Pulmonary artery endothelial cell (primary cell): ENCODE data around the gene VWA3A. TPM values are rescaled to one million over a fixed set of nuclear protein-coding genes. Genes with fewer than 3 reads are reported as not detected.
"Not testable (repeated sequence)": the region's sequence is repeated elsewhere in the genome, so short reads cannot be mapped to it uniquely, and the experiment has no call there.

Experiments
- DNase-seq: peaks from one replicate; pipeline ENCODE4 v3.0.0-alpha.2; 2011; ENCODE audit warnings: low read depth, low spot score
- total RNA-seq: library from RNA; depleted of rRNA; stranded (reverse); fragments of >200 nt; gene quantifications from 2 replicates; pipeline ENCODE4 v1.2.3, GENCODE V29; 2014

VWA3A gene, protein sequence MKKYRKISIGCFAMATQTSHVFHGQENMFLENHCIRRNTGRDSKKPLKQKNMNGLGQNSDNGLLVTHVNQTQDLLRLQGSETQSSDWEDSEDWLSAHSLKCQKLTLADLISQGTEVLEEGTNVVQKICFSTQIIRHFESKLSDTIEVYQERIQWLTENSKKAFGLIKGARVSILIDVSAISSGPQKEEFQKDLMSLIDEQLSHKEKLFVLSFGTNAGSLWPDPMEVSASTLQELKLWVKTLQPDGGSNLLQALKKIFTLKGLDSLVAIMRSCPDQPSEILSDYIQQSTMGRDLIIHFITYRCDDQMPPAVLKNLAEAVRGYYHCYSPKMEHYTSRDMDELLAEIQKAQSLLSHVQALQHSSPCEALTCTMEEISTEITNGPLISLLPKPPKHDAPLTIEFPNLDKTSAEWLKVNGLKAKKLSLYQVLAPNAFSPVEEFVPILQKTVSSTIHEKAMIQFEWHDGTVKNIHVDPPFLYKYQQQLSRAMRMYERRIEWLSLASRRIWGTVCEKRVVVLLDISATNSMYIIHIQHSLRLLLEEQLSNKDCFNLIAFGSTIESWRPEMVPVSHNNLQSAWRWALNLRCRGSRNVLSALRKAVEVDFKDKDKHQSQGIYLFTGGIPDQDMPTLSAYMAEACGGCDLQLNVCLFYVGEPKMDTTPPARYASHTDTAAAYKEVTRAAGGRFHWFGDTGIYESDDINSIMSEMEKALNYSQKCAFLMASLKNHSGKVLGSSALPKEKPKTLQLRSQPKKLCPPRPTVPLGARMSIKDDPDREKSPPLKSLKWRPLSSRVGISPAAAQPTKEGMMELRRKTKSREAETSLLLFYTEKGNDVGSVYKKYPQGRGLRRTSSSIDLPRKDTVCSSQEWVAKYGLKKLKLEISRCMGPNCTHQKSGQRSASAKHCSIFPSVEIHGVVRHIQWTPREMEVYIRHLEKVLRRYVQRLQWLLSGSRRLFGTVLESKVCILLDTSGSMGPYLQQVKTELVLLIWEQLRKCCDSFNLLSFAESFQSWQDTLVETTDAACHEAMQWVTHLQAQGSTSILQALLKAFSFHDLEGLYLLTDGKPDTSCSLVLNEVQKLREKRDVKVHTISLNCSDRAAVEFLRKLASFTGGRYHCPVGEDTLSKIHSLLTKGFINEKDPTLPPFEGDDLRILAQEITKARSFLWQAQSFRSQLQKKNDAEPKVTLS
- total RNA-seq = 0.04 TPM in 1 of 2 replicates, not detected in the other

DNA sequence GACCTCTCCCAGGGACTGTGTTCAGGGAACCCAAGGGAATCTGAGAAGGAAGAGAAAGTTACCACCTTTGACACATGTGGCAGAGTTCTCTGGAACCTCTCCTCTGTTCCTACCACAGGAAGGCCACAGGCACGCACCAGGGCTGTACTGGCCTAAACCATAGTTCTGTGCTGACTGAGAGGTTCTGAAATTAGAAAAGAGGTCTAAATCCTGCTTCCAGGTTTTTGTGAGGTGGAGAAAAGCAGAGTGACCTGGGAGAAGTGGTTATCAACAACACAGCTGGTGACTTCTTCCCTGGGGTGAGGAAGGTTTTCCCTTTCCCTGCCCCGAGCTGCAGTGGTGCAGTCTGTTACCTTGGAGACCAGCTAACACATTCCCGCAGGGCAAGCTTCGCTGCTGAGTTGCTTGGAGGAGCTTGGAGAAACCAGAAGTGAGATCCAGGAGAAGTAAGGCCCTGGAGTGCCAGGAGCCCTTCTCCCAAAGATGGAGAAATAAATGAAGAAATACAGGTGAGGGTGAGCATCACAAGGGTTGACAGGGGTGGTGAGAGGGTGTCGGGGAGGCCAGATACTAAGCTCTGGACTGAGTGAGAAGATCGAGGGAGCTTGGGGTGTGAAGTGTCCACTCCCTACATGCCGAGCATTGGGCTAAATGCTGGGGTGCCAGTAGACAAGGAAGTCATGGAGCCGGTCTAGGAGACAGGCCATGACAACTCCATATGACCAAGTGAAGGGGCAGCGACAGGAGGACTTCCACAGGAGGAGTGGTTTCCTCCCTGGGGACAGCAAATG lies at the start of gene VWA3A:
Gene VWA3A, plus strand, starts transcription at position 399 of the 791 bp plus-strand sequence. Its CDS starts 97 bp downstream, at position 496.
- no peak for DNase-seq

DNA sequence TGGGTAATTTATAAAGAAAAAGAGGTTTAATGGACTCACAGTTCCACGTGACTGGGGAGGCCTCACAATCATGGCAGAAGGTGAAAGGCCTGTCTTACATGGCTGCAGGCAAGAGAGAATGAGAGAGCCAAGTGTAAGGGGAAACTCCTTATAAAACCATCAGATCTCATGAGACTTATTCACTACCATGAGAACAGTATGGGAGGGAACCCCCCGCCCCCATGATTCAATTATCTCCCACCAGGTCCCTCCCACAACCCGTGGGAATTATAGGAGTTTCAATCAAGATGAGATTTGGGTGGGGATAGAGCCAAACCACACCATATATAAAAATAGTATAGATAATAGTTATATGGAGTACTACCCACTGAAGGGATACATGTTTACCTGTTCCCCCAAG lies 48.5 kb upstream of the VWA3A start:
- DNase-seq = not testable (repeated sequence)

DNA sequence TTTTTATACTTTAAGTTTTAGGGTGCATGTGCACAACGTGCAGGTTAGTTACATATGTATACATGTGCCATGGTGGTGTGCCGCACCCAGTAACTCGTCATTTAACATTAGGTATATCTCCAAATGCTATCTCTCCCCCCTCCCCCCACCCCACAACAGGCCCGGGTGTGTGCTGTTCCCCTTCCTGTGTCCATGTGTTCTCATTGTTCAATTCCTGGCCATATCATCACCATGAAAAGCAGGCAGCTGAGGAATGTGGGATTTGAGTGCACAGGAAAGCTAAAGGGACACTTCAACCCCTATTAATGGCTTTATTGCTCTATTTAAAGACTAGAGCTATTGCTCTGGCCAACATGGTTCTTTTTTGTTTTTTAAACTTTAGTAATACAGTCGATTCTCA lies 46.5 kb upstream of the VWA3A start:
- DNase-seq = peak; percentile 27

DNA sequence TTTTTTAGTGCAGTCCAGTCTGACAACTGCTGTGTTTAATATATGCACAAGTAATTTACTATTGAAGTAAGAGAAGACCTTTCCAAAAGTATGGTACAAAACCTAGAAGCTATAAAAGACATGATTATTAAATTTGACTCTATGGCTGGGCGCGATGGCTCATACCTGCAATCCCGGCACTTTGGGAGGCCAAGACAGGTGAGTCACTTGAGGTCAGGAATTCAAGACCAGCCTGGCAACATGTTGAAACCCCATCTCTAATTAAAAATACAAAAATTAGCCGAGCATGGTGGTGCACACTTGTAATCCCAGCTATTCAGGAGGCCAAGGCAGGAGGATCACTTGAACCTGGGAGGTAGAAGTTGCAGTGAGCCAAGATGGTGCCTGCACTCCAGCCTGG lies 41.4 kb upstream of the VWA3A start:
- no peak for DNase-seq

DNA sequence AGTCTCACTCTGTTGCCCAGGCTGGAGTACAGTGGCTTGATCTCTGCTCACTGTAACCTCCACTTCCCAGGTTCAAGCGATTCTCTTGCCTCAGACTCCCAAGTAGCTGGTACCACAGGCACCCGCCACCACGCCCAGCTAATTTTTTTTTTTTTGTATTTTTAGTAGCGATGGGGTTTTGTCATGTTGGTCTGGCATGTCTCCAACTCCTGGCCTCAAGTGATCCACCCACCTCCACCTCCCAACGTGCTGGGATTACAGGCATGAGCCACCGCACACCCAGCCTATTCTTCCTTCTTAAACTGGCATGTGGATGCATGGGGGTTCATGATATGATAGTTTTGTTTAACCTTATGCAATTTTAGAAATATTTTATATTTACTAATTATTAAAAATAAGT lies 39.4 kb upstream of the VWA3A start:
- no peak for DNase-seq

DNA sequence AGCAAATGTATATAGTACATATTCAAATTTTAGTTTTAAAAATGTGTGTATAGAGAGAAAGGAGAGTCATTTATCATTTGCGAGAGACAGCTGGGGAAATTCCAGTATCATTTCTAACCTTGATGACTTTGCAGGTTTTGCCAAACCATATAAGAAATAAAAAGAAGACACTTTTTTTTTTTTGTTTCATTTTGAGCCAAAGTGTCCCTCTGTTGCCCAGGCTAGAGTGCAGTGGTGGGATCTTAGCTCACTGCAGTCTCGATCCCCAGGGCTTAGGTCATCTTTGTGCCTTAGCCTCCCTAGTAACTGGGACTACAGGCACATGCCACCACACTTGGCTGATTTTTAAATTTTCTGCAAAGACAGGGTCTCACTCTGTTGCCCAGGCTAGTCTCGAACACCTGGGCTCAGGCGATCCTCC lies 38.4 kb upstream of the VWA3A start:
- no peak for DNase-seq

DNA sequence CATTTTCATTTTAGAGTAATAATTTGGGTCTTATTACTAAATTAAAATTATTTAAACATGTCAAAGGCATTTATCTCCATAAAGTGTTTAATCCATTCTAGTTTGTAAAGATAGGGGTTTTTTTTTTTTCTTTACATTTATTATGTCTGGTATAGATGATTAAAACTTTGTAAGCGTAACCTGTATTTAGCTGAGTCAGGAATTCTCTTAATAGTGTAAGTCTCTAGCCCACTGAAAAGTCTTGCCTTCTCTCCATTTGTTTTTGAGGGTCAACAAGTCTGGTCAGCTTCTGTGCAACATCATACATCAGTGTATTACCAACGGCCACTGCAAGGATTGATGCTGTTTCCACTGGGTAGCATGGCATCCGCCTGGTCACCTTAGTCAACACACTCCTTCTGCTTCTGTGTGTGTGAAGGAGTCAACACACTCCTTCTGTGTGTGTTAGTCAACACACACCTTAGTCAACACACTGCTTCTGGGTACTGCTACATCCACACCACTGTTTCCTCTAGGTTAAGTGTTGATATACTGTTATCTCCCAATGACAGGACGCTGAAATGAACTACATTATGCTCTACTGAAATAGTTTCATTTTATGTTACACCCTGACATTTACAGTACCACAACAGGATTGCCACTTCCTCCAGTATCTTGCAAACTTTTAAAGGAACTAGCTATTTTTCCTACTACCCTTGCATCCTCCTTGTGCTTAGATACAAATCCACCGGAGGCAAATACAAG lies 37.3 kb upstream of the VWA3A start:
- DNase-seq = no peak

DNA sequence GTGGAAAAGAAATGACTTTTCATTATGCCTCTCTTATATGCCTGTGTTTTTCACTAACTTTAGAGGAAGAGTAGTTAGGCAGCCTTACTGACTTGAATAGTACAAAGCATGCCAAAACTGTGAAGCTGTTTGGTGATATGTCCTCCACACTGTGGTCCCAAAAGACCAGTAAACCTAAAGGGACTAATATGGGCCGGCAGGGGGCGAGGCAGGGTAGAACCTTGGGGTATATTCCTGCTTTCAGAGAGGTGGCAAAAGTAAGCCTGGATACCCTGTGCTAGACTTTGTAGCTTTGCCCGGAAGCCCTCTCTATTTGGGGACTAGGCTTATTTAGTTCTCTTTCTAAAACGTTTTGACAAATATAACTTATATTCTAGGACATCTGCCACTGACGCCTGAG lies 36.5 kb upstream of the VWA3A start:
- DNase-seq = no peak

DNA sequence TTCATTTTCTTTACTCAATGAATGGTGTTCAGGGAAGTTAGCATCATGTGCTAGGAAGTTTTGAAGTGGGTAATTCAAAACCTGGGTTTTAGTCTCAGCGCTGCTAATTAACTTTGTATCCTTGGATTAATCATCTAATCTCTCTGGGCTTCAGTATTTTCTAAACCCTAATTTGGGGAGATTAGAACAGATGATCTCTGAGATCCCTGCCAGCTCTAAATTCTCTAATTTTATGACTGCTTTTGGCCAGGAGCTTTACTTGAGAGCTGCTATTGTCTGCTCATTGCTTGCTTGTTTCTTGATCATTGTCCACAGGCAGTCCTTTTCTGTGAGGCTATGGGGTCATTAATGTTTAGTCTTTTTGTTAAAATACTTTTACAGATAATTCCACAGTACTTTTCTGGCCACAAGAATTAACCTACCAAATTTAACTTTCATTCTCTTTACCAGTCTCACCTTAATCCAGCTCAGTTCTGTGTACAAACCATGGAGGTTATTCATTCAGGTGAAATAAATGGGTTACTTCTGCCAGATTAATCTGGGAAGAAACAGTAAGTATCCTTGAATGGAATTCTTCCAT lies 28.4 kb upstream of the VWA3A start:
- no peak for DNase-seq

DNA sequence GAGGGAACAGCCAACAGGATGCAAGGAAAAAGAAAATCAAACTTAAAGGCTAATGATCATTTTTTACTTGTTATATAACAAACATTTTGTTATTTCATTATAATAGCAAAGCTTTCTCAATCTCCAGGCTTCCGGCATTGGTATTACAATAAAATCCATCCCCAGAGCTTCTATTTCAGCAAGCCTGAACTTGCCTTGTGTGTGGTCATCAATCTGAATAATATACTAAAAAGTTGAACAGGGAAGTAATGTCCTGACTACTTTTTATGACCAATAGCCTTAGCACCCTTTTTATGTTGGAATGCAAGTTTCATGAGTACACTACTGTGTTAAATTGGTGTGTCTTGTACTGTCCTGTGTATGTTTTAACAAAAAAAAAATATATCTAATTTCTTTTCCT lies 27.1 kb upstream of the VWA3A start:
- DNase-seq = no peak

DNA sequence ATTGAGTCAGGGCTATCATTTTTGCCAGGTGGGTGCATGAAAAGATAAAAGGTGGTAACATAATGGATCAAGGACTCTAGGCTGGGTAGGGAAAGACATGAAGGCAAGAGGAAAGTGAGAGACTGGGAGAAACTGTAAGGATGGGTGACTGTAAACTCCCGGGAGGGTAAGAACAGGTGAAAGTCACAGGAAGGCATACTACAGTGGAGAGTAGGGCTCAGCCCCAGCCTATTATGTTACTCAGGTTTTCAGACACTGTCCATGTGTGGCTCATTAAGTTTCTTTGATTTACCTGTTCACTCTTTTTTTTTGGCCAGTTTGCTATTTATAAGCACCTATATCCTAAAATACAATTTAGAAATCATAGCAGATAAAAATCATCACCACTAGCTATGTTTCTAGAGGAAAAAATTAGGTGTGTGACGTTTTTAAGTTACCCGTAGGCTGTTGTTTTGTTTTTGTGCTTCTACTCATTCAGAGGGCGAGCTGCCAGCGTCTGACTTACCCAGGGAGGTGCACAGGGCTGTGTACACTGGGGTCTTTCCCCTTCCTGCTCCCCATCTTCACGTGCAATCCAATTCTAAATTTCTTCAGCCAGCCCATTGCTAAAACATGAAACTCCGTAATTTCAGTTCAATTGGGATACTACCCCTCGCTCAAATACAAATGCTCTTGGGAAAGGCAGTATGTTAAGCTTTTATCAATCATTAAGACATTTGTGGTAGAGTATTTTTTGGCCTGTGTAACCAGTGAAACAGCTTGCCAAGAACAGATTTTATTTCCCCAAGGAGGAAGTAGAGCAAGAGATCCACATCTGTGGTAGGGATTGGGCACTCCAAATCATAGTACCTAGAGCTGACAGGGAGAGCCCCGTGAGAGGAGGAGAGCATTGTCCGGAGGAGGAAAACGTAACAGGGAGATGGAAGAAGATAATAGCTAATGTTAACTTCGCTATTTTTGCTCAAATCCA lies 21.7 kb upstream of the VWA3A start:
- DNase-seq = no peak

DNA sequence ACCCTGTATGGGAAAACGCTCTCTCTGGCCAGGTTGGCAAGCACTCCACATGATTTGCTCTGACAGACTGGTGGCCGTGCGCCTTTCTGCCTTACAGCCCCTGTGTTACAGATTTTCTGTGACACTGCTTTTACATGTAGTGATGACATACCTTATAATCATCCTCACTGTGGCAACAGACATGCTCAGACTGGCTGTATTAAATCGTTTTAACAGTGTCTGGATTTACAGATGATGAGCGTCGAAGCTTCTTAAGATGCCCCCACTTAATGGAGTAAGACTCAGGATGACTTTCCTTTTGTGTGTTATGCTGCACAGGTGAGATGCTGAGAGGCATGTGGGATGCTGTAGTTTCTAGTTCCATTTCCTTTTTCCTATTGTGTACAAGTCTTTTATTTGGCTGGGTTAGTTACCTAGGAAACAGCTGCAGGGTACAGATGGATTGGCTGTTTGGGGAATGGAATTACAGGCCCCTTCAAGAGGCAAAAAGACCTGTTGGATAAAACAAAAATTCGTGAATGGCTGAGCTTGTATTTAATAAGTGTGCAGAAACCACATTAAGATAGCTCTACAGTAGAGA lies 20.9 kb upstream of the VWA3A start:
- no peak for DNase-seq

DNA sequence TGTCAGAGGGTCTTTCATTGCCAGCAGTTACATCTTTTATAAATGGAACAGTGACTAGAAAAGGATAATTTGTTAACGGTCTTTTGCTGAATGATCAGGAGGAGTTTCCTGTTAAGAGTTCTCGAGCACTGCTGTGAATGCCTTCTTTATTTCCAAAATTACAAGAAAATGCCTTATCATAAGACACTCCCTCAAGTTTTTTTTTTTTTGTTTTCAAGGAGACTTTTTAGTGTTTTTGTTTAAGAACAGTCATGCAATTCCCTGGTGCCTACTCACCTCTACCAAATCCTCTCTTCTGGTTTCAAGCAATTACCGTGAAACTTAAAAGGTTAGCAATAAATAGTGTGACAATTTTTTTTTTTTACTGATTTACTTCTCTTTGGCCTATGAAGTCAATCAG lies 19.0 kb upstream of the VWA3A start:
- DNase-seq = no peak

DNA sequence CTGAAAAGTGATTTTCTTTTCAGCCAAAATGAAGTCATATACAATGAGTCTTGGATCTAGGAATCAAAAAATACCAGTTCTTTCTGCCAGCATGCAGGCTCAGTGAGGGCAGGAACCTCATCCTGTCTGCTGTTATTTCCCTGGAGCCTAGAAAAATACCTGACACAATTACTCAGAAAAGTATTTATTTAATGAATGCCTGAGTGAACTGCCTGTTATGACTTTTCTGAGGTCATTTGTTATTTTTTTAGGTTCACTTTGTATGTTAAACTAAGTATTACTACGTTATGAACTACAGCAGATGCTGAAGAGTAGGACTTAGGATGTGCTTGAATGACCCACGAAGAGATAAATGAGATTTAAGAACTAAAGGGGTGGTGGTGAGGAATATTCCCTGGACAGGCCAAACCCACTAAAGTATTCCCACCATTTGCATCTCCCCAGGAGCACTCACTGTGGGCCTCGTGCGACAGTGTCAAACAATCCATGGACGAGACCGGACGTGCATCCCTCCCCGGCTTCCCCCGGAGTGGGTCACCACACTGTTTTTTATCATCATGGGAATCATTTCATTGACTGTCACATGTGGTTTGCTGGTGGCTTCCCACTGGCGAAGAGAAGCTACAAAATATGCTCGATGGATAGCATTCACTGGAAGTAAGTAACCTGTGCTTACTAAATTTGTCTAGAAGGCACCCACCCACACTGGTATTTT lies 17.1 kb upstream of the VWA3A start:
- DNase-seq = no peak

DNA sequence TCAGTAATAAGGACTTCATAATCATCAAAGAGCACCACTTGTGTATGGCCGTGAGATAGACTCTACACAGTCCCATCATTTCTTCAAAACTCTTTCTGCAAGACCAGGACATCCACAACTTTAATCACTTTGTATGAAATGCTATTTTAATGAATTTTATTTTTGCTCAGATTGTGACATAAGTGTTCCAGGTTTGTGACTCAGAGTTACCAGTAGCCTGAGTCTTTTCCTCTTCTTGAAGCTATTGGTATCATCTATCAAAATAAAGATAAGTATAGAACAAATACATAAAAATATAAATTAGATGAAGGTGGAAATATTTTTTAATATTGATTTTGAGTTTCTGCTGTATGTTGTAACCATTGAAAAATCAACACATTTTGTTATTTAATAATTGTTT lies 16.6 kb upstream of the VWA3A start:
- DNase-seq = no peak

DNA sequence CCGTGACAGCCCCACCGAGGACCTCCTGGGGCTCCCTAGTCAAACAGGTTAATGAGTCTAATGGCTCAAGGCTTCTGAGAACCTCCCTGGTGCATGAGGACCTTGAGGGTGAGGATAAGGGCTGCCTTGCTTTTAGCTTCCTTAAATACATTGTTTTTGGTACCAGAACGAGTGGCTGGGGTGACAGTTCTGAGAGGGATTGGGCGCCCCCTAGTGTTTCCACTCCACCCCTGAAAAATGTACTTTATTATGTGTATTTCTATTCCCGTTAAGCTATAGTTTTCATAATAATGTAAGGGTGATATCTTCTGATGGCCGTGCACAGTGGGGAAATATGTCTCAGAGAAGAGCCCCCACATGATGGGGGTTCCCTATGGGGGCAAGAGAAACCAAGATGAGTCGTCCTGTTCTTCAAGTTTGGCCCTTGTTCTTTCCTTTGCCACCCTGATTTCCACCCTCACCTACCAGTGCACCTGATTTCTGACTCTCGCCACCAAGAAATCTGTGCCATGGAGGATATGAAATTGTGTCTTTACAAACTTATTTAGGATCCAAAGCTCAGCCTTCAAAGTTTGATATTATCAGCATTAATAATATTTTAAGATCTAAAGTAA lies 14.5 kb upstream of the VWA3A start:
- DNase-seq = peak; percentile 32

DNA sequence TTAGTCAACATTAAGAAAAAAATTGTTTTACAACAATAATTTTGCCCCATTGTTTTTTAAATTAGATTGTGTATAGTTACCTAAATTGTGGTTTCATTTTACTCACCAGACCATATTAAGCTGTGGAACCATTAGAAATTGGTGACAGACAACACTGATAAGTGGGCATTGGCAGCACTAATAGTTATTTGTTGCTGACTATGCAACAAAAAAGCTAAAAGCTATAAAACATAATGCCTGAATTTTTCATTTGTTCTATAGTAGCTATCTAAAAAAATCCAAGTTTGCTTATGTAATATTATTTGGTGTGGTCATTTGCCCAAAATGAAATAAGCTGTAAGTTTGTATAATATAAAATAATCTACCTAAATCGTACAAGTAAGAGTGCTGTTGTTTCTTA lies 13.7 kb upstream of the VWA3A start:
- DNase-seq = no peak
